ENCODE data around the gene DENR. TPM values are rescaled to one million over a fixed set of nuclear protein-coding genes. Genes with fewer than 3 reads are reported as not detected.

Gene DENR
- total RNA-seq, 5 donors from 2014 or later (not counting 1 experiment from before 2014, with no cell fraction given) = 36.6 to 50.6 (median 44.7) TPM

Other genes starting within 250 kb of the DENR start
- gene RSRC2, start 225.9 kb upstream of the DENR start, total RNA-seq = 100 to 1,000 TPM in 3 of 5 donors, 10 to 100 TPM in 2; 92.8 to 237 (median 108) TPM
- gene KNTC1, start 225.6 kb upstream of the DENR start, total RNA-seq = 10 to 100 TPM; 26.2 to 35.7 (median 29.2) TPM
- under 1 TPM in 1 of 5 donors, not detected in 4; 0.23 TPM for gene HCAR2, start 49.5 kb upstream of the DENR start, total RNA-seq
- not detected for gene HCAR3, start 36.0 kb upstream of the DENR start, total RNA-seq
- gene HCAR1, start 22.0 kb upstream of the DENR start, total RNA-seq = under 1 TPM in 2 of 5 donors, not detected in 3; 0.06 to 0.19 TPM
- 1 to 10 TPM in 2 of 5 donors, under 1 TPM in 3; 0.70 to 1.5 (median 0.90) TPM for gene CCDC62, start 21.7 kb downstream of the DENR start, total RNA-seq
- 100 to 1,000 TPM; 108 to 123 (median 116) TPM for gene HIP1R, start 82.6 kb downstream of the DENR start, total RNA-seq
- gene VPS37B, start 143.3 kb downstream of the DENR start, total RNA-seq = 10 to 100 TPM; 25.9 to 85.8 (median 34.6) TPM
- gene ABCB9, start 213.6 kb downstream of the DENR start, total RNA-seq = 1 to 10 TPM; 5.6 to 7.2 (median 6.1) TPM
- 10 to 100 TPM; 17.4 to 45.3 (median 43.7) TPM for gene OGFOD2, start 222.4 kb downstream of the DENR start, total RNA-seq
- gene ARL6IP4, start 227.9 kb downstream of the DENR start, total RNA-seq = 100 to 1,000 TPM; 134 to 231 (median 204) TPM

Data from T-cell (primary cell).